Heart left ventricle (tissue), 16 donors: ENCODE results near the gene MRPL20. TPM values are rescaled to one million over a fixed set of nuclear protein-coding genes. Genes with fewer than 3 reads are reported as not detected.

Experiments used
- ATAC-seq, 4 donors: fragments of 200-7000 bp; cut with Tn5 transposase; one replicate each; pipeline ENCODE4 v1.9.1; 2020 to 2022; ENCODE audit warnings: moderate library complexity in 4 of 4, mild to moderate bottlenecking in 3 of 4, moderate number of reproducible peaks in 1 of 4
- DNase-seq, 5 donors: peaks; one replicate each; pipeline ENCODE4 v3.0.0-alpha.2; 2020
- H3K27ac ChIP-seq, 12 donors: fragments of 200-600 bp; sonication (generic) in 4 of 12; one replicate each; pipeline versions ENCODE4 v1.5.0 to v1.8.0; 2016 to 2022; ENCODE audit warnings: mild to moderate bottlenecking in 2 of 12
- H3K27me3 ChIP-seq, 9 donors: fragments of 200-600 bp; sonication (generic) in 2 of 9; one replicate each; pipeline versions ENCODE4 v1.5.1 to v1.8.0; 2016 to 2022; ENCODE audit warnings: mild to moderate bottlenecking in 3 of 9
- H3K36me3 ChIP-seq, 9 donors: fragments of 200-600 bp; sonication (generic) in 2 of 9; one replicate each; pipeline versions ENCODE4 v1.5.0 to v1.8.0; 2018 to 2022; ENCODE audit warnings: mild to moderate bottlenecking in 2 of 9
- H3K4me1 ChIP-seq, 12 donors: fragments of 200-600 bp; sonication (generic) in 4 of 12; one replicate each; pipeline versions ENCODE4 v1.5.0 to v1.8.0; 2016 to 2022; ENCODE audit warnings: mild to moderate bottlenecking in 3 of 12
- H3K4me3 ChIP-seq, 12 donors: fragments of 200-600 bp; sonication (generic) in 4 of 12; one replicate each; pipeline versions ENCODE4 v1.5.0 to v1.8.0; 2017 to 2022; ENCODE audit warnings: mild to moderate bottlenecking in 9 of 12, moderate library complexity in 4 of 12
- H3K9me3 ChIP-seq, 12 donors: fragments of 200-600 bp; sonication (generic) in 4 of 12; one replicate each; pipeline versions ENCODE4 v1.5.0 to v1.8.0; 2016 to 2022; ENCODE audit warnings: mild to moderate bottlenecking in 1 of 12
- POLR2A ChIP-seq, 2 donors: fragments of 450-650 bp; IDR thresholded peaks; one replicate each; pipeline ENCODE4 v1.6.1; 2017; ENCODE audit warnings: antibody characterized with exemption in 2 of 2, mild to moderate bottlenecking in 2 of 2, moderate library complexity in 2 of 2
- WGBS, 4 donors: extraction: QIAGEN DNeasy Blood & Tissue Kit in 2 of 4; methylation state at CpG; one replicate each; pipeline versions ENCODE4 v1.1.5 to v1.1.7; 2013 to 2018; 5-methylcytosine and 5-hydroxymethylcytosine counted together
- intact Hi-C, 10 donors: fragments of 100-400 bp; cut with DNase I; formaldehyde crosslinking; loops; one replicate each; pipeline versions ENCODE4 v1.11.1 to v1.14.2; 2022
- polyA plus RNA-seq, 2 donors: library from polyadenylated mRNA; stranded (reverse); fragments of 200-250 nt; gene quantifications; one replicate each; pipeline ENCODE4 v1.2.3, GENCODE V29; 2013
- total RNA-seq, 9 donors: library from RNA; depleted of rRNA in 2 of 9; stranded (reverse); fragments of >200 nt in 2 of 9; fragmentation: NEBNext Ultra II Directional in 3 of 9; extraction: Animal tissue kit (Norgen Biotek cat#: 25700) in 3 of 9; gene quantifications; one replicate each; pipeline versions ENCODE4 v1.1.0 to v1.2.4, GENCODE V29; 2016 to 2023
- TF ChIP-seq, protein P1 (sequence below), 12 donors: fragments of 200-600 bp; sonication (generic) in 4 of 12; IDR thresholded peaks; one replicate each; pipeline versions ENCODE4 v1.5.0 to v1.8.0; 2018 to 2022; ENCODE audit warnings: antibody characterized with exemption in 12 of 12, mild to moderate bottlenecking in 5 of 12
- donor health status: ischemic (EF 13 %, LVEDD 7.1; RV severe dilation, severe dysfunction).
- donor health status: healthy with polysubstance abuse.
- donor health status: DM: no; HTN: yes; CAD: no.
- donor health status: DM: no; HTN: no; CAD: no.
- donor health status: ischemic (EF 25% LVEDD 6.9; RV normal size, moderate dysfunction).
- donor health status: ischemic (EF 25% LVEDD 5.7; RV mildly dilated, moderate dysfunction).
- donor health status: healthy.
- donor health status: DM: yes; HTN: yes; CAD: no.
- donor health status: ischemic (EF 35%, LVEDD 5.7; RV mildly dilated, moderate dysfunction).
- donor health status: nonischemic (EF 11% LVEDD 7.7; RV severe dilation, severe dysfunction).
- donor health status: DM: yes; HTN: yes; CAD: no.
- donor health status: PGD.
- donor health status: ischemic (EF 29% LVEDD 5.4; RV normal size, mild dysfunction).
- donor health status: nonischemic (EF 23%, LVEDD 6.1; RV moderate dilation, normal function).

MRPL20 gene
- total and polyA plus RNA-seq, 11 donors = 112 to 238 (median 141) TPM

DNA sequence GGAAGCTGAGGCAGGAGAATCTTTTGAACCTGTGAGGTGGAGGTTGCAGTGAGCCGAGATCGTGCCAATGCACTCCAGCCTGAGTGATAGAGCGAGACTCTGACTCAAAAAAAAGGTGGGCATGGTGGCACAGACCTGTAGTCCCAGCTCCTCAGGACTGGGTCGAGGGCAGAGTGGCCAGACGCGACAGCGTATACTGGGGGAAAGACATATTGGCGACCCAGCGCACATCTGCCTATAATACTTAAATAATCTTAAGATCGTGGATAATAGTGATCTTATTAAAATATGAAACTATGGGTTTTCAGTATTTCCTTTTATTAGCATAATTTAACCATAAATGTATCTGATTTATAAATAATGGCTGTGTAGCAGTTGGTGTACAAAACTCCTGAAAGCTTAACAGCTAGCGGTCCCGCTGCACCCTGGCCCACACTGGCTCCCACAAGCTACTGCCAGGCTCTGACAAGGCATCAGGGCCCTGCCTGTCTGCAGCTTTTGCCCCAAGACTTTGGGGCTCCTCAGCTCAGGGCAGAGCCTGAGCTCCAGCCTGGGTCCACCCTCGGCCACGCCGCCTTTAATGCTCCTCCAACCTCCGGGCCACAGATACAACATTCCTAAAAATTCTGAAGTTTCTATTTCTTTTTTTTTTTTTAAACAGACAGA, 29.4 kb downstream of the MRPL20 start:
- ATAC-seq (no peak), DNase-seq (no peak)
- Histone ChIP-seq H3K4me3 (no peak overlapping the region), H3K4me1 (peaks cover 10 to 25% (median 21%) of the 10 kb centered on the region in 12 donors), H3K36me3 (peaks cover 0 to 20% (median 9%) of the 10 kb centered on the region in 9 donors), H3K9me3 (no peaks in the 10 kb centered on the region), H3K27ac (no peak overlapping the region), H3K27me3 (no peaks in the 10 kb centered on the region)
- intact Hi-C loops = loop anchor here in 5 of 10 donors (10.0 kb wide), 2 partner anchors 127 to 263 kb away; partner anchors contain the start of gene C1orf159 (in 1 of the 5)
- no peak for TF ChIP-seq POLR2A (IDR thresholded peaks at IDR 0.05)
- TF ChIP-seq, protein P1, sequence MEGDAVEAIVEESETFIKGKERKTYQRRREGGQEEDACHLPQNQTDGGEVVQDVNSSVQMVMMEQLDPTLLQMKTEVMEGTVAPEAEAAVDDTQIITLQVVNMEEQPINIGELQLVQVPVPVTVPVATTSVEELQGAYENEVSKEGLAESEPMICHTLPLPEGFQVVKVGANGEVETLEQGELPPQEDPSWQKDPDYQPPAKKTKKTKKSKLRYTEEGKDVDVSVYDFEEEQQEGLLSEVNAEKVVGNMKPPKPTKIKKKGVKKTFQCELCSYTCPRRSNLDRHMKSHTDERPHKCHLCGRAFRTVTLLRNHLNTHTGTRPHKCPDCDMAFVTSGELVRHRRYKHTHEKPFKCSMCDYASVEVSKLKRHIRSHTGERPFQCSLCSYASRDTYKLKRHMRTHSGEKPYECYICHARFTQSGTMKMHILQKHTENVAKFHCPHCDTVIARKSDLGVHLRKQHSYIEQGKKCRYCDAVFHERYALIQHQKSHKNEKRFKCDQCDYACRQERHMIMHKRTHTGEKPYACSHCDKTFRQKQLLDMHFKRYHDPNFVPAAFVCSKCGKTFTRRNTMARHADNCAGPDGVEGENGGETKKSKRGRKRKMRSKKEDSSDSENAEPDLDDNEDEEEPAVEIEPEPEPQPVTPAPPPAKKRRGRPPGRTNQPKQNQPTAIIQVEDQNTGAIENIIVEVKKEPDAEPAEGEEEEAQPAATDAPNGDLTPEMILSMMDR (IDR thresholded peaks at IDR 0.05) = no peak
- 93 to 95% (median 94%) methylated on average over 16 of the region's 16 CpGs for WGBS, 4 donors

DNA sequence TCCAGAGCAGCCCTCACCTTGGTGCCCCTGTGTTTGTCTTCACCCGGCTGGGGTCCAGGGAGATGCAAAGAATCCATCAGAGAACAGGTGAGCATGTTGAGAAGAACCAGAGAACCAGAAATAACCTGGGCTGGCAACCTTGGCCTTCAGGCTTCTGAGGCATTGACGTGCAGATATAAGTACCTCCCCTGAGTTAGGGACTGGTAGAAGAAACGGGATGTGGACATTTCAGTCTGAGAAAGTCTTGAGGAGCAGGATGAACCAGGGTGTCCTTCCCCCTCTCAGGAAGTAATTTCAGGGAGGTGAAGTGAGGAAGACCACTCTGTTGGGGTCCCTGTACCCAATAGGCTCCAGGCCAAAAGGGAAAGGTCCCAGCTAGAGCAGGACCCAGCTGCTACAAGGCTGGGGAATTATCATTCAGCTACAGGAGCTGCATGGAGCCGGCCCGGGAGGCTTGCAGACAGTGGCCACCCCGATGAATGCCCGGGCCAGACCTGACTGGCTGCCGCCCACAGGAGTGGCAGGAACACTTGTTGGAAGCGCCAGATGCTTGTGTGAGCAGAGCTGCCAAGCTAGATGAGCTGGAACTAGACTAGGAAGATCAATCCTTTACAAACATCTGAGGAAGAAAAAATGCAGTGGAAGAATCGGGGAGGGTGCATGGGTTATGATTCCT, 30.4 kb downstream of the MRPL20 start:
- TF ChIP-seq POLR2A (IDR thresholded peaks at IDR 0.05) = no peak
- Histone ChIP-seq H3K27me3 (no peaks in the 10 kb centered on the region), H3K4me3 (peak overlapping the region in 2 of 12 donors; percentile 83 to 100), H3K27ac (no peak overlapping the region), H3K9me3 (no peaks in the 10 kb centered on the region), H3K4me1 (peaks cover 10 to 35% (median 30%) of the 10 kb centered on the region in 12 donors), H3K36me3 (peaks cover 0 to 18% (median 9%) of the 10 kb centered on the region in 9 donors)
- 90 to 94% (median 92%) methylated on average over 10 of the region's 10 CpGs for WGBS, 4 donors
- intact Hi-C loops = loop anchor here in 5 of 10 donors (10.0 kb wide), 2 partner anchors 128 to 262 kb away; partner anchors contain the start of gene C1orf159 (in 1 of the 5)
- DNase-seq (no peak), ATAC-seq (no peak)

DNA sequence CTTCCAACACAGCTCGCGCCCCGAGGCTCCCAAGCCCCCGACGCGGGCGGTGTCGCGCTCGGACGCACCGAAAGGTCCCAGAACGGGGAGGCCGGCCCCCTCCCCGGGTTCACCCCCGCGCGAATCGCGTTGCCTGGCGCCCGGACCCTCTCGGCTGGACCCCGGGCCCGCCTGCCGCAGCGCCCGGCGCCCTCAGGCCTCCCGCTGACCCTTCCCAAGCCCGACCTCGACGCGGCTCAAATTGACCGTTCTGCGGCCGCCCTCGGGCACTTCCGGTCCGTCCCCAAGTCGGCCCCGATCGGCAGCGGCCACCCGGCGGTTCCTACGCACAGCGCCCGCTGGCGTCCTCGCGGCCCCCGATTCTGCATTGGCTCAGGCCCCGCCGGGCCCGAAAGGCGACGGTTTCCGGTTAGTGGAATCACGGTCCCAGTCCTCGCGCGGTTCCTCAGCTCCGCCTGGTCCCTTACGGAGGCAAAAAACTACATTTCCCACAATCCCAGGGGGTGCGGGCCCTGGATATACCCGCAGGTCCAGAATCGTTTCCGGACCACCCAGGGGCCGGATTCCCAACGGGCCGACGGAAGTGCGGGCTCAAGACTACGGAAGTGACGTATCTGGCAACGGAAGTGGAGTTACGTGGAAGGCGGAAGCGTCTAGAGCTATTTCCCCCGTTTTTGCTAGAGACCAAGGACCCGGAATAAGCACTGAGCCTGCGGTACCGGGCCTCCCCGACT, 32.0 kb downstream of the MRPL20 start, which contains the start of gene AURKAIP1:
Gene AURKAIP1, minus strand, starts transcription at position 279 of the 734 bp plus-strand sequence. CDS start 451 bp downstream, outside the sequence.
- peak within 1 kb of the TSS; percentile 78 to 100 (median 94) for H3K4me3 ChIP-seq
- peaks cover 0 to 16% (median 9%) of the 10 kb centered on the region in 9 donors for H3K36me3 ChIP-seq
- peak within 1 kb of the TSS; percentile 82 to 99 (median 96) for H3K27ac ChIP-seq
- no peaks in the 10 kb centered on the region for H3K9me3 ChIP-seq
- WGBS, 4 donors = 0% methylated on average over 40 to 85 of the region's 85 CpGs
- ATAC-seq (peak; percentile 95 to 98 (median 96)), DNase-seq (peak; percentile 98 to 99 (median 99))
- intact Hi-C loops = loop anchor here in 5 of 10 donors (1.0 to 10.0 kb wide), 3 partner anchors 24 to 260 kb away; partner anchors contain the start of genes C1orf159 (in 1 of the 5) and CCNL2 (in 1 of the 5)
- H3K4me1 ChIP-seq = peaks cover 10 to 42% (median 33%) of the 10 kb centered on the region in 12 donors
- peak; percentile 12 to 76 for TF ChIP-seq POLR2A (IDR thresholded peaks at IDR 0.05)
- TF ChIP-seq, protein P1 (IDR thresholded peaks at IDR 0.05) = peak in 6 of 12 donors; percentile 17 to 62 (median 34)
- H3K27me3 ChIP-seq = no peaks in the 10 kb centered on the region

DNA sequence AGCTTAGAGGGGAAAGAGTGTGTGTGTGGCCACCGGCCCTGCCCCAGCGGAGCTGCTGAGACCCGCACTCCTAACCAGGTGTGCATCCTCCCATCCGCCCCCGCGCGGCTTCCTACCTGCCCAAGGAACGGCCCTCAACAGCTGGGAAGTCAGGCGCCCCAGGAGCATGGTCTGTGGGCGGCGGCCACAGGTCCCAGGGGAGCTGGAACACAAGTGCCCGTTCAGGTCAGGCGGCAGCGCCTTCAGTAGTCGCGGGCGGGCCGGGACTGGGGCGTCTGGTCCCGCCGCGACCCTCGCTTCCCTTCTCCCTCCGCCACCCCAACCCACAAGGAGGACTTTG, 32.5 kb downstream of the MRPL20 start:
- Histone ChIP-seq H3K4me1 (peaks cover 10 to 42% (median 33%) of the 10 kb centered on the region in 12 donors), H3K27me3 (no peaks in the 10 kb centered on the region), H3K27ac (peak overlapping the region; percentile 82 to 99 (median 96)), H3K4me3 (peak overlapping the region; percentile 78 to 100 (median 94)), H3K9me3 (no peaks in the 10 kb centered on the region), H3K36me3 (peaks cover 0 to 16% (median 9%) of the 10 kb centered on the region in 9 donors)
- intact Hi-C loops = loop anchor here in 5 of 10 donors (10.0 kb wide), 2 partner anchors 130 to 260 kb away; partner anchors contain the start of gene C1orf159 (in 1 of the 5)
- WGBS, 4 donors = 0 to 1% (median 0%) methylated on average over 3 to 24 of the region's 24 CpGs
- ATAC-seq (peak in 2 of 4 donors; percentile 0 to 2), DNase-seq (peak in 2 of 5 donors; percentile 42 to 71)
- TF ChIP-seq POLR2A (IDR thresholded peaks at IDR 0.05) = no peak
- TF ChIP-seq, protein P1 (IDR thresholded peaks at IDR 0.05) = no peak
